SK-N-MC (cell line): ENCODE data around the gene PLPP3.

ENCODE experiments used
- EZH2 ChIP-seq: fragments of 200-600 bp; sonication (generic); IDR thresholded peaks from one replicate; pipeline ENCODE4 v1.6.1; 2017; ENCODE audit warnings: antibody characterized with exemption
- POLR2AphosphoS5 ChIP-seq: IDR thresholded peaks from 2 replicates; pipeline ENCODE4 v1.6.1; 2012; ENCODE audit warnings: mild to moderate bottlenecking, low read depth, low read length, borderline replicate concordance

GRCh38 chr1:56527548-56528302 lies 51.6 kb downstream of the PLPP3 start:
- TF ChIP-seq POLR2AphosphoS5 (no peak), EZH2 (no peak)
